SK-N-SH treated with all-trans-retinoic acid at 6 μM for 48 hours (cell line): ENCODE results near the gene DDX53.

Experiments
- ATAC-seq: fragments of 200-7000 bp; cut with Tn5 transposase; 3 replicates; pipeline ENCODE4 v1.9.1; 2020; ENCODE audit warnings: mild to moderate bottlenecking, moderate library complexity
- ARNTL ChIP-seq: fragments of 450-650 bp; formaldehyde crosslinking; IDR thresholded peaks from 2 replicates; pipeline ENCODE4 v1.5.0; 2020; ENCODE audit warnings: low read depth, mild to moderate bottlenecking, moderate library complexity, borderline replicate concordance
- BACH2 ChIP-seq: fragments of 250-450 bp; sonication (Bioruptor Pico); IDR thresholded peaks from 2 replicates; pipeline ENCODE4 v1.9.0; 2021; ENCODE audit warnings: mild to moderate bottlenecking, borderline replicate concordance
- CSDC2 ChIP-seq: fragments of 250-450 bp; sonication (Bioruptor Pico); IDR thresholded peaks from 2 replicates; pipeline ENCODE4 v1.5.0; 2020; ENCODE audit warnings: mild to moderate bottlenecking, moderate library complexity
- CSRNP3 ChIP-seq: fragments of 250-450 bp; sonication (Bioruptor Pico); IDR thresholded peaks from 2 replicates; pipeline ENCODE4 v1.5.1; 2021; ENCODE audit warnings: mild to moderate bottlenecking, moderate library complexity
- ESRRG ChIP-seq: fragments of 250-450 bp; sonication (Bioruptor Pico); IDR thresholded peaks from 2 replicates; pipeline ENCODE4 v1.6.1; 2021; ENCODE audit warnings: mild to moderate bottlenecking
- PATZ1 ChIP-seq: fragments of 250-450 bp; sonication (Bioruptor Pico); IDR thresholded peaks from 2 replicates; pipeline ENCODE4 v1.8.0; 2020; ENCODE audit warnings: mild to moderate bottlenecking, moderate library complexity, borderline replicate concordance
- POU6F1 ChIP-seq: fragments of 250-450 bp; sonication (Bioruptor Pico); IDR thresholded peaks from 2 replicates; pipeline ENCODE4 v1.8.0; 2021; ENCODE audit warnings: low read depth, mild to moderate bottlenecking, moderate library complexity, borderline replicate concordance
- RARB ChIP-seq: fragments of 250-450 bp; sonication (Bioruptor Pico); IDR thresholded peaks from 2 replicates; pipeline ENCODE4 v1.8.0; 2021; ENCODE audit warnings: mild to moderate bottlenecking, moderate library complexity
- SNAI2 ChIP-seq: fragments of 250-450 bp; sonication (Bioruptor Pico); IDR thresholded peaks from 2 replicates; pipeline ENCODE4 v1.5.0; 2020; ENCODE audit warnings: mild to moderate bottlenecking, moderate library complexity
- TCF4 ChIP-seq: fragments of 250-450 bp; sonication (Bioruptor Pico); IDR thresholded peaks from 2 replicates; pipeline ENCODE4 v1.8.0; 2021; ENCODE audit warnings: mild to moderate bottlenecking, moderate library complexity, borderline replicate concordance
- TOX ChIP-seq: fragments of 250-450 bp; sonication (Bioruptor Pico); IDR thresholded peaks from 2 replicates; pipeline ENCODE4 v1.8.0; 2021; ENCODE audit warnings: mild to moderate bottlenecking, moderate library complexity, borderline replicate concordance
- TSHZ2 ChIP-seq: fragments of 250-450 bp; sonication (Bioruptor Pico); IDR thresholded peaks from 2 replicates; pipeline ENCODE4 v1.5.0; 2020; ENCODE audit warnings: mild to moderate bottlenecking, moderate library complexity
- ZC3H10 ChIP-seq: fragments of 250-450 bp; sonication (Bioruptor Pico); IDR thresholded peaks from 2 replicates; pipeline ENCODE4 v1.5.1; 2021; ENCODE audit warnings: mild to moderate bottlenecking, moderate library complexity
- ZFP3 ChIP-seq: fragments of 250-450 bp; sonication (Bioruptor Pico); IDR thresholded peaks from 2 replicates; pipeline ENCODE4 v1.5.0; 2020; ENCODE audit warnings: mild to moderate bottlenecking, moderate library complexity
- ZNF565 ChIP-seq: fragments of 450-650 bp; formaldehyde crosslinking; conservative IDR thresholded peaks from 2 replicates; pipeline ENCODE4 v1.5.0; 2020; ENCODE audit warnings: low read depth, mild to moderate bottlenecking, moderate library complexity
- ZNF70 ChIP-seq: fragments of 450-650 bp; formaldehyde crosslinking; IDR thresholded peaks from 2 replicates; pipeline ENCODE4 v1.5.0; 2020; ENCODE audit warnings: mild to moderate bottlenecking, moderate library complexity
- ZNF8 ChIP-seq: fragments of 450-650 bp; formaldehyde crosslinking; IDR thresholded peaks from 2 replicates; pipeline ENCODE4 v1.5.0; 2020; ENCODE audit warnings: mild to moderate bottlenecking, moderate library complexity

DDX53 gene

GRCh38 chrX:22975786-22976185 lies 24.0 kb upstream of the DDX53 start:
- TF ChIP-seq RARB (CRISPR knock-in tag) (no peak), CSDC2 (CRISPR knock-in tag) (no peak), PATZ1 (CRISPR knock-in tag) (no peak), CSRNP3 (CRISPR knock-in tag) (no peak), ARNTL (no peak), ESRRG (CRISPR knock-in tag) (no peak), ZNF70 (no peak), POU6F1 (no peak), TSHZ2 (CRISPR knock-in tag) (no peak), ZC3H10 (CRISPR knock-in tag) (no peak), TCF4 (CRISPR knock-in tag) (no peak), SNAI2 (CRISPR knock-in tag) (no peak)
- no peak for ATAC-seq

- no peak for ATAC-seq
Observed at GRCh38 chrX:22985958-22986357, 13.8 kb upstream of the DDX53 start.

More at GRCh38 chrX:22985958-22986357, 13.8 kb upstream of the DDX53 start:
- TF ChIP-seq CSRNP3 (CRISPR knock-in tag) (no peak), RARB (CRISPR knock-in tag) (no peak), ZFP3 (no peak), BACH2 (CRISPR knock-in tag) (no peak), PATZ1 (CRISPR knock-in tag) (no peak), ZNF8 (CRISPR knock-in tag) (no peak), TOX (CRISPR knock-in tag) (no peak), ZNF565 (CRISPR knock-in tag) (no peak), CSDC2 (CRISPR knock-in tag) (no peak)
